Activated naive CD8-positive, alpha-beta T cell treated with anti-CD3 and anti-CD28 coated beads for 36 hours (primary cell): Measurements from ENCODE around the gene CIDEB. TPM values are rescaled to one million over a fixed set of nuclear protein-coding genes. Genes with fewer than 3 reads are reported as not detected.

ENCODE experiments used
- DNase-seq: peaks from one replicate; pipeline ENCODE4 v3.0.0; 2021
- H3K27ac Mint-ChIP-seq: one replicate; pipeline ENCODE4 v1.8.0; 2022; ENCODE audit warnings: mild to moderate bottlenecking, moderate library complexity, mixed read lengths
- H3K27me3 Mint-ChIP-seq: one replicate; pipeline ENCODE4 v1.8.0; 2022; ENCODE audit warnings: mild to moderate bottlenecking, mixed read lengths
- H3K36me3 Mint-ChIP-seq: one replicate; pipeline ENCODE4 v1.8.0; 2021; ENCODE audit warnings: mild to moderate bottlenecking, mixed read lengths
- H3K4me1 Mint-ChIP-seq: one replicate; pipeline ENCODE4 v1.8.0; 2021; ENCODE audit warnings: mixed read lengths
- H3K4me3 Mint-ChIP-seq: one replicate; pipeline ENCODE4 v1.8.0; 2022; ENCODE audit warnings: mild to moderate bottlenecking, moderate library complexity, mixed read lengths
- H3K9me3 Mint-ChIP-seq: one replicate; pipeline ENCODE4 v1.8.0; 2022; ENCODE audit warnings: mixed read lengths
- total RNA-seq, 2 experiments: library from RNA; stranded (reverse); gene quantifications; one replicate each; pipeline ENCODE4 v1.2.3, GENCODE V29; 2021

The CIDEB gene
- total RNA-seq, 2 experiments from 2014 or later = 6.0 to 6.7 TPM

GRCh38 chr14:24263848-24264247 lies 43.9 kb downstream of the CIDEB start:
- no peaks in the 10 kb centered on the region for H3K4me1 Mint-ChIP-seq
- H3K27me3 Mint-ChIP-seq = no peaks in the 10 kb centered on the region
- H3K9me3 Mint-ChIP-seq = no peaks in the 10 kb centered on the region
- H3K4me3 Mint-ChIP-seq = no peak overlapping the region
- no peak for DNase-seq
- peaks cover 2% of the 10 kb centered on the region for H3K36me3 Mint-ChIP-seq
- no peak overlapping the region for H3K27ac Mint-ChIP-seq

DNA sequence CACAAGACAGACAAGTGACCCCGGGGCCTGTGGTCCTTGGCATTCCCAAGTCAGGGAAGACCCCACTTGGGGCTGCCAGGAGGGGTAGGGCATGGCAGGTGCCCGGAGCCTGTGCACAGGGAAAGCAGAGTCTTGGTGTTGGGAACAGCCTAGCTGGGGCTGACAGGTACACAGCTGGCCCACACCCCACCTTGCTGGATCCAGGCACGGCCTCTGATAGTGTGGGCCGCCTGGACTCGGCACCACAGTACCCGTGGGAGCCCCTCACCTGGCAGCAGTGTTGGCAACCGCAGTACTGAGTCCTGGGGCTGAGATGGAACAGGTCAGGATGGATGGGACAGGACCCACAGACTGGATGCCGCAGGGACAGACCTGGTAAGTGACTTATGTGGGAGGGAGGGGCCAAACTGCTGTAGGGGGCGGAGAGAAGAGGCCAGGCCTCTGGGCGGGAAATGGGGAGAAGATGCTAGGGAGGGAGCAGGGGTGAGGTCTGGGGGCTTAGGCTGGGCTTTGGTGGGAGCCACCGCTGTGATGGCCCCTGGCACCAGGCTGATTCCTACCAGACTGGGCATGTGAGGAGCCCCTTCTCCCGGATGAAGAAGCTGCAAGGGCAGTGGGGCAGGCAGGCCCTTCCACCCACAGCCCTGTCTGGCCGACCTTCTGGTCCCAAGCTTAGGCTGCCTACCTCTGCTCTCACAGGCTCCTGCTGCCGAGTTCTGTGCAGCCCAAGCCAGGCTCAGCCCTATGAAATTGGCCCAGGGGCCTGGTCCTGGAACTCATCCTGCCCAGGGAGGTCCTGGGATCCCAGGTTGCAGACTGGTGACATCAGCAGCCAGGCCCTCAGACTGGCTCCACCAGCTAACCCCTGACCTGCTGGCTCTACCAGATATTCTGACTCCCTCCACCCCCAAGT lies 44.7 kb downstream of the CIDEB start, which contains the start of gene TGM1:
TGM1 (minus strand) TSS at position 357 of the 913 bp plus-strand sequence. CDS start 825 bp downstream, outside the sequence.
- H3K27me3 Mint-ChIP-seq = no peaks in the 10 kb centered on the region
- no peak for DNase-seq
- H3K4me3 Mint-ChIP-seq = no peak within 1 kb of the TSS
- no peaks in the 10 kb centered on the region for H3K4me1 Mint-ChIP-seq
- peaks cover 2% of the 10 kb centered on the region for H3K36me3 Mint-ChIP-seq
- no peaks in the 10 kb centered on the region for H3K9me3 Mint-ChIP-seq
- no peak within 1 kb of the TSS for H3K27ac Mint-ChIP-seq

DNA sequence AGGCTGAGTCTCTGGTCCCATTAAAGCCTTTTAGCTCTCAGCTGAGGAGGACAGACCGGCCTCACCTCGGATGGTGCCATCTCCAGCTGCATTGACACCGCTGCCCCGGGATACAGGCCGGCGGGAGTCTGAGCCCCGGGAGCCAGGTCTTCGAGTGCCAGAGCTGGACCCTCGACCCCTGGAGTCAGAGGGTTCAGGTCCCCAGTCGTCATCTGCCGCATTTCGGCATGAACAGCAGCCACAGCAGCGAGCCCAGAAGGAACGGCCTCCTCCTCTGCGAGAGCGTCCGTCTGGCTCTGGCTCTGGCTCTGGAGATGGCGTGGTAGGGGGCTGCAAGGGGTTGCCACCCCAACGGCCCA lies 45.8 kb downstream of the CIDEB start:
- DNase-seq = no peak
- H3K36me3 Mint-ChIP-seq = peaks cover 2% of the 10 kb centered on the region
- no peak overlapping the region for H3K27ac Mint-ChIP-seq
- no peaks in the 10 kb centered on the region for H3K9me3 Mint-ChIP-seq
- H3K27me3 Mint-ChIP-seq = no peaks in the 10 kb centered on the region
- no peaks in the 10 kb centered on the region for H3K4me1 Mint-ChIP-seq
- H3K4me3 Mint-ChIP-seq = no peak overlapping the region

GRCh38 chr14:24261256-24261968 lies 46.4 kb downstream of the CIDEB start:
- DNase-seq = no peak
- Mint-ChIP-seq H3K4me1 (no peaks in the 10 kb centered on the region), H3K27ac (no peak overlapping the region), H3K27me3 (no peaks in the 10 kb centered on the region), H3K4me3 (peak overlapping the region; percentile 29), H3K36me3 (peaks cover 2% of the 10 kb centered on the region), H3K9me3 (no peaks in the 10 kb centered on the region)

DNA sequence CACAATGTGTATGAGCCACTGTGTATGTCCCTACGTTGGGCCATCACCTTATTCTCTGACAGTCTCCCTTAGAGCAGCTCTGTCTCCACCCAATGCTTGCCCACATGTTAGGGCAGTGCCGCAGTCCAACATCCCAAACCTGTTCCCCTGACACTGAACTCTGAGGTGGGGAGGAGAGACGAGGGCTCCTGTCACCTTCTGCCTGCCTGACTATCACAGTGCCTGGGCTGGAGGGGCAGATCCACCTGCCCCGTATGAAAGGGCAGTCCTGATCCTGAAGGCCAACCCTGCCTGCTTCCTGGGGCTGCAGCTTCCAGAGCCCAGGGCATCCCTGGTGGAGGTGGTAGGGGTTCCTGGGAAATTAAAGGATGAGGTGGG lies 47.0 kb downstream of the CIDEB start:
- Mint-ChIP-seq H3K27me3 (no peaks in the 10 kb centered on the region), H3K9me3 (no peaks in the 10 kb centered on the region), H3K4me3 (no peak overlapping the region), H3K36me3 (peaks cover 2% of the 10 kb centered on the region), H3K27ac (no peak overlapping the region), H3K4me1 (no peaks in the 10 kb centered on the region)
- no peak for DNase-seq

DNA sequence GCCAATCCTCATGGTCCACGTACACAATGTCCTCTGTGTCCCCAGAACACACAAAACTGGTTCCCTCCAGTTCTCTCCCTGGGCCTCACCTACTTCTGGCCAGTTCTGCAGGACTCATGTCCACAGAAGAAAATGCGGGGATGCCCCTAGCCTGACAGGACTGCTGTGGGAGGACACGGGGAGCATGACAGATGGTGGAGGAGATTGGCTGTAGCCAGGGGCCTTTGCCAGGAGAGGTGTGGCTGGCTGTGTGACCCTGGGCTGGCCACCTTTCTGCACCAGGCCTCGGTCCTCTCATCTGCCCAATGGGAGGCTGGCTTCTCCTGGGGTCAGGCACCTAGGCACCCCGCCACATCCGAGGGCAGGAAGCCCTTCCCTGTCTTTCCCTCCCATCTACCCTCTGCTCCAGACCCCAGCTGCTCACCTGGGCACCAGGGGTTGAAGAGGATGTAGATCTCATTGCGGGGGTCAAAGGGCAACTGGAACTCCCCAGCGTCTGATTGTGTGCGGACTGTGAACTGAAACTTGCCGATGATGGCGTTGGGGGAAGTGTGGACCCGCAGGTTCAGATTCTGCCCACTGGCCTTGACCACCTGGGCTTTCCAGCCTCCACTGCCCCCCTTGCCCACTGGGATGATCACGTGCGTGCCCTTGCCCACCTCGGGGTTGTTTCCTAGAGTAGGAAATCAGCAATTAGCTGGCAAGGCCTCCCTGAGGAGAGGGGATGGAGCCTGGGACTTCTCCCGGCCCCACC lies 47.6 kb downstream of the CIDEB start:
- H3K4me1 Mint-ChIP-seq = no peaks in the 10 kb centered on the region
- H3K9me3 Mint-ChIP-seq = no peaks in the 10 kb centered on the region
- H3K27ac Mint-ChIP-seq = no peak overlapping the region
- H3K4me3 Mint-ChIP-seq = no peak overlapping the region
- H3K27me3 Mint-ChIP-seq = no peaks in the 10 kb centered on the region
- peaks cover 2% of the 10 kb centered on the region for H3K36me3 Mint-ChIP-seq
- no peak for DNase-seq

DNA sequence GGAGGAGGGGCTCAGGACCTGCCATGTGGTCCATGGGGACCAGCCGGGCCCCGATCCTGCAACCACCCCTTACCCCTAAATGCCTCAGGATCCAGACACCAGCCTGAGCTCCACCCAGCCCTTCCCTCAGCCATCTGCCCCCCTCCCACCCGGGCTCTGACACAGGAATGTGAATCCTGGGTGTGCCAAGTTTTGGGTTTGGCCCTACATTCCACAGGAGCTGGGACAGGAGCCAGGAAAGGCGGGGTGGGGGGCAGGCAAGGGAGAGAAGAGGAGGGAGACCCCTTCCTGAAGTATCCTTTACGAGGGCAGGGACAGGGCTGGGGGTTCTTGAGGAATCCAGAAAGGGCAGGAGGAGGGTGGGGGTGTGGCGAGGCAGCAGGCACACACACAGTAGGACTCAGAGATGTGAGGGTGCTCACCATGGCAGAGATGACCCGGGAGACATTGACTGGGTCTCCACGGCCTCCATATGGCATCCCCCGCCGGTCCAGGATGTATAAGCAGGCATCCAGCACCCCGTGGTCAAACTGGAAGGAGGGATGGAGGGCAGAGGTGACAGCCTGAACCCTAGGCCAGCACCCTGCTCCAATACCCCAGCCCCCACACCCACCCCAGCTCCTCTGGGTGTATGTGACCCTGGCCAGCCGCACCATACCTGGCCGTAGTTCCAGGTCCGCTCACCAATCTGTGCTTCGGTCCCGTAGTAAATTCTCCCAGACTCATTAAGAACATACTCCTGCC lies 48.3 kb downstream of the CIDEB start:
- Mint-ChIP-seq H3K27me3 (no peaks in the 10 kb centered on the region), H3K36me3 (peaks cover 4% of the 10 kb centered on the region), H3K9me3 (no peaks in the 10 kb centered on the region), H3K27ac (no peak overlapping the region), H3K4me3 (no peak overlapping the region), H3K4me1 (no peaks in the 10 kb centered on the region)
- no peak for DNase-seq

DNA sequence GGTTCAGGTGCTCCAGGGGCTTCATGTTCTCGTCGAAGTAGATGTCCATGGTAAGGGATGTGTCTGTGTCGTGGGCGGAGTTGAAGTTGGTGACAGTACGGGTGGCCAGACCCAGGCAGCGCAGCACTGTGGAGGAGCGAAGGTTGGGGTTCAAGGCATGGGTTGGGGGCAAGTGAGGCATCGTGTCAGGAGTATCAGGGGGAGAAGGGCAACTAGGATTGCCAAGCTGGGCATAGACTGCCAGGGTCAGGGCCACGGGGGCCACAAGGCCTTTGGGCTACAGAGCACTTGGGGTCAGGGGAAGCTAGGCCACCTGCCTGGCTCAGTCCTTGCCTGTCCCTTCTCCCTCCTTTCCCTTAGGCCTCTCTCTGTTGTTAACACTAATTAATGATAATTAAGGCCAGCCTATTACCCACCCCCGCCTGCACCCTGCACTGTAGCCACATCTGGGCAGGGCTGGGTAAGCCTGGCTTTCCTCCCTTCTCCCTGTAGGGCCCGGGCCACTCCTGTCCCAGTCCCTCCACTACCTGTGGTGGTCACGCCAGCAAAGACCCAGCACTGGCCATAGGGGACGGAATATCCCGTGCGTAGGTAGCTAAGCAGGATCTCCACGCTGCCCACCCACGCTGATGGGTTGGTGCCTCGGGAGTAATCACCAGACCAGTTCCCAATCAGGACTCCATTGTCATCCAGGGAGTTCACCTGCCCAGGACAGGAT lies 49.1 kb downstream of the CIDEB start:
- Mint-ChIP-seq H3K4me3 (no peak overlapping the region), H3K4me1 (no peaks in the 10 kb centered on the region), H3K27ac (no peak overlapping the region), H3K36me3 (peaks cover 4% of the 10 kb centered on the region), H3K9me3 (no peaks in the 10 kb centered on the region), H3K27me3 (no peaks in the 10 kb centered on the region)
- no peak for DNase-seq

- Mint-ChIP-seq H3K27me3 (no peaks in the 10 kb centered on the region), H3K9me3 (no peaks in the 10 kb centered on the region), H3K4me3 (no peak overlapping the region), H3K27ac (no peak overlapping the region), H3K4me1 (no peaks in the 10 kb centered on the region), H3K36me3 (peaks cover 4% of the 10 kb centered on the region)
- DNase-seq = no peak
These were observed 49.7 kb downstream of the CIDEB start for GRCh38 chr14:24258119-24258518.

GRCh38 chr14:24256960-24257359 lies 50.8 kb downstream of the CIDEB start:
- no peaks in the 10 kb centered on the region for H3K9me3 Mint-ChIP-seq
- peaks cover 4% of the 10 kb centered on the region for H3K36me3 Mint-ChIP-seq
- H3K4me1 Mint-ChIP-seq = no peaks in the 10 kb centered on the region
- DNase-seq = no peak
- no peaks in the 10 kb centered on the region for H3K27me3 Mint-ChIP-seq
- no peak overlapping the region for H3K4me3 Mint-ChIP-seq
- H3K27ac Mint-ChIP-seq = no peak overlapping the region

GRCh38 chr14:24255931-24256711 lies 51.7 kb downstream of the CIDEB start:
- DNase-seq = no peak
- no peaks in the 10 kb centered on the region for H3K9me3 Mint-ChIP-seq
- H3K4me1 Mint-ChIP-seq = no peaks in the 10 kb centered on the region
- H3K27ac Mint-ChIP-seq = no peak overlapping the region
- no peaks in the 10 kb centered on the region for H3K27me3 Mint-ChIP-seq
- H3K36me3 Mint-ChIP-seq = peaks cover 3% of the 10 kb centered on the region
- H3K4me3 Mint-ChIP-seq = no peak overlapping the region

GRCh38 chr14:24255438-24255837 lies 52.3 kb downstream of the CIDEB start:
- no peak for DNase-seq
- H3K27me3 Mint-ChIP-seq = no peaks in the 10 kb centered on the region
- H3K4me3 Mint-ChIP-seq = no peak overlapping the region
- peaks cover 2% of the 10 kb centered on the region for H3K36me3 Mint-ChIP-seq
- no peak overlapping the region for H3K27ac Mint-ChIP-seq
- H3K9me3 Mint-ChIP-seq = no peaks in the 10 kb centered on the region
- H3K4me1 Mint-ChIP-seq = peaks cover 3% of the 10 kb centered on the region
